GM12892 (cell line): ENCODE results near the gene FAM149B1.

ENCODE experiments used
- POLR2A ChIP-seq: IDR thresholded peaks from 2 replicates; pipeline ENCODE4 v1.6.1; 2011; ENCODE audit warnings: low read depth, low read length, control low read depth
- POLR2AphosphoS5 ChIP-seq: IDR thresholded peaks from 2 replicates; pipeline ENCODE4 v1.6.1; 2011; ENCODE audit warnings: low read depth, low read length, control low read depth
- TAF1 ChIP-seq: IDR thresholded peaks from 2 replicates; pipeline ENCODE4 v1.6.1; 2011; ENCODE audit warnings: low read depth, mild to moderate bottlenecking, control low read depth, low read length, borderline replicate concordance

GRCh38 chr10:73244866-73245477, 77.1 kb downstream of the FAM149B1 start:
- no peak for TF ChIP-seq POLR2A
- no peak for TF ChIP-seq POLR2AphosphoS5
- no peak for TF ChIP-seq TAF1
